SK-N-SH (cell line): ENCODE results near the gene RNF130. TPM values are rescaled to one million over a fixed set of nuclear protein-coding genes. Genes with fewer than 3 reads are reported as not detected.
A peak's percentile ranks its signal among the peaks of the same experiment; 100 is the strongest.

Experiments used
- CTCF ChIA-PET: fragments of 300-600, 350-600 bp; formaldehyde crosslinking; extraction: SDS; loops from one replicate; lab custom pipeline; 2021; lab: Yijun Ruan, JAX
- POLR2A ChIA-PET: fragments of 350-600 bp; sonication (Branson Sonifier 250); formaldehyde crosslinking; extraction: SDS; loops from one replicate; lab custom pipeline; 2020; ENCODE audit warnings: antibody characterized with exemption, inconsistent platforms; lab: Yijun Ruan, JAX
- DNase-seq: peaks from one replicate; pipeline ENCODE4 v3.0.0; 2012
- H2AFZ ChIP-seq: fragments of 200-600 bp; sonication (generic); 2 replicates; pipeline ENCODE4 v1.8.1; 2016; ENCODE audit warnings: antibody characterized with exemption, mild to moderate bottlenecking, low read depth
- H3F3A ChIP-seq: fragments of 200-600 bp; sonication (generic); replicated peaks from 2 replicates; pipeline ENCODE3; 2016; ENCODE audit warnings: antibody characterized with exemption, mild to moderate bottlenecking; ENCODE audit not compliant: insufficient read depth
- H3K27ac ChIP-seq, 2 experiments: fragments of 200-500 bp in 1 of 2; fragments of 200-600 bp in 1 of 2; sonication (Bioruptor generic) in 1 of 2; sonication (generic), shearing (Covaris generic) in 1 of 2; 2 replicates each; pipeline versions ENCODE4 v1.5.1 to v1.6.1; 2014 to 2016; ENCODE audit warnings: low read depth in 2 of 2, inconsistent platforms in 1 of 2, low read length in 1 of 2, mild to moderate bottlenecking in 1 of 2, mixed read lengths in 1 of 2
- H3K27me3 ChIP-seq: fragments of 200-600 bp; sonication (generic), shearing (Covaris generic); 2 replicates; pipeline ENCODE4 v1.6.1; 2016; ENCODE audit warnings: mixed run types; ENCODE audit not compliant: insufficient read depth
- H3K36me3 ChIP-seq, 2 experiments: fragments of 200-500 bp in 1 of 2; fragments of 200-600 bp in 1 of 2; sonication (Bioruptor generic) in 1 of 2; sonication (generic) in 1 of 2; replicated peaks in 1 of 2; 2 replicates each; pipeline versions ENCODE3 to v1.5.1; 2014 to 2016; ENCODE audit warnings: low read length in 1 of 2, mild to moderate bottlenecking in 1 of 2; ENCODE audit not compliant: insufficient read depth in 2 of 2, control insufficient read depth in 1 of 2
- H3K4me1 ChIP-seq, 2 experiments: fragments of 200-500 bp in 1 of 2; fragments of 200-600 bp in 1 of 2; sonication (Bioruptor generic) in 1 of 2; sonication (generic), shearing (Covaris generic) in 1 of 2; 2 replicates each; pipeline versions ENCODE4 v1.5.1 to v1.6.1; 2014 to 2016; ENCODE audit warnings: low read depth in 1 of 2, low read length in 1 of 2, mixed run types in 1 of 2; ENCODE audit not compliant: insufficient read depth in 2 of 2, control insufficient read depth in 1 of 2
- H3K4me2 ChIP-seq: fragments of 200-600 bp; sonication (generic), shearing (Covaris generic); 2 replicates; pipeline ENCODE4 v1.6.1; 2017; ENCODE audit warnings: mixed run types
- H3K4me3 ChIP-seq, 2 experiments: fragments of 200-500 bp in 1 of 2; fragments of 200-600 bp in 1 of 2; sonication (Bioruptor generic) in 1 of 2; sonication (generic), shearing (Covaris generic) in 1 of 2; 2 replicates each; pipeline versions ENCODE4 v1.5.1 to v1.8.1; 2014 to 2016; ENCODE audit warnings: low read depth in 2 of 2, inconsistent platforms in 1 of 2, low read length in 1 of 2, mild to moderate bottlenecking in 1 of 2, mixed read lengths in 1 of 2, moderate library complexity in 1 of 2
- H3K79me2 ChIP-seq: fragments of 200-600 bp; sonication (generic); 2 replicates; pipeline ENCODE4 v1.8.1; 2017; ENCODE audit warnings: mild to moderate bottlenecking; ENCODE audit not compliant: insufficient read depth
- H3K9ac ChIP-seq: fragments of 200-600 bp; sonication (generic); 2 replicates; pipeline ENCODE4 v1.6.1; 2017; ENCODE audit warnings: mixed run types
- H3K9me2 ChIP-seq: fragments of 200-600 bp; sonication (generic); 2 replicates; pipeline ENCODE4 v1.6.1; 2017; ENCODE audit warnings: mixed run types
- H3K9me3 ChIP-seq: fragments of 200-600 bp; sonication (generic); 2 replicates; pipeline ENCODE4 v1.6.1; 2017; ENCODE audit warnings: mixed run types, mild to moderate bottlenecking, moderate library complexity
- H4K20me1 ChIP-seq: fragments of 200-600 bp; sonication (generic); 2 replicates; pipeline ENCODE4 v1.6.1; 2017; ENCODE audit warnings: mild to moderate bottlenecking, mixed run types; ENCODE audit not compliant: insufficient read depth
- EZH2phosphoT487 ChIP-seq: fragments of 200-600 bp; sonication (generic); IDR thresholded peaks from 2 replicates; pipeline ENCODE4 v1.6.1; 2017; ENCODE audit warnings: low read depth, mixed run types, mild to moderate bottlenecking, antibody characterized with exemption, moderate library complexity, borderline replicate concordance
- FOXJ3 ChIP-seq: sonication (generic); formaldehyde crosslinking; IDR thresholded peaks from 2 replicates; pipeline ENCODE4 v1.5.1; 2020; ENCODE audit warnings: mild to moderate bottlenecking, missing genetic modification reagents
- FOXM1 ChIP-seq: IDR thresholded peaks from 2 replicates; pipeline ENCODE4 v1.4.0; 2012; ENCODE audit warnings: low read depth, mild to moderate bottlenecking
- IRF3 ChIP-seq: fragments of 150-350 bp; IDR thresholded peaks from 2 replicates; pipeline ENCODE4 v1.6.1; 2016; ENCODE audit warnings: mild to moderate bottlenecking, low read depth, low read length
- PBX3 ChIP-seq: IDR thresholded peaks from 2 replicates; pipeline ENCODE4; 2012
- REST ChIP-seq: IDR thresholded peaks from 2 replicates; pipeline ENCODE4 v1.6.1; 2012; ENCODE audit warnings: mild to moderate bottlenecking, low read depth, low read length, moderate library complexity
- RXRA ChIP-seq: IDR thresholded peaks from 2 replicates; pipeline ENCODE4 v1.4.0; 2012; ENCODE audit warnings: low read depth, mild to moderate bottlenecking, borderline replicate concordance
- WGBS: methylation state at CpG from one replicate; pipeline ENCODE4 v1.1.6; 2017; ENCODE audit warnings: low lambda C conversion rate; 5-methylcytosine and 5-hydroxymethylcytosine counted together
- polyA plus RNA-seq, 3 experiments: library from polyadenylated mRNA; depleted of rRNA; stranded (reverse); fragments of >200 nt; gene quantifications; 2 replicates each; pipeline ENCODE4 v1.2.3, GENCODE V29; 2012
- TF ChIP-seq, protein P1 (sequence below): IDR thresholded peaks from 2 replicates; pipeline ENCODE4 v1.4.0; 2012; ENCODE audit warnings: low read depth, borderline replicate concordance

The RNF130 gene
- polyA plus RNA-seq, 1 of the 3 experiments (the other 2 are of a cell fraction), result 41.4 TPM

DNA sequence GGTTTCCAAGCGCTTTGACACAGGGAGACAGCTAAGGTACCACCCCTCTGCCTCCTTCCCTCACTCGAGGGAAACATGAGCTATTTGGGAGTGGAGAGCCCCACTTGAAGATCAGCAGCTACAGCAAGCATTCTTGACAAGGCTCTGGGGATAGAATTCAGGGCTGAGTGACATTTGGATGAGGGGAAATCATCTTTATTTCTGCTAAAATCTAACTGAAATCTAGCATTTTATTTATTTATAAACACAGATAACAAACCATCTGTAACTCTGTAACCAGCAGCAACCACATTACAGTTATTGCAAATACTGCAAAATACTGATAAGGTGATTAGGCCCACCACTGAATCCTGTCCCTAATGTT, 22.4 kb downstream of the RNF130 start:
- Histone ChIP-seq H3K79me2 (peaks cover 48% of the 10 kb centered on the region), H3F3A (no peaks in the 10 kb centered on the region), H2AFZ (no peak overlapping the region), H3K27ac (no peak overlapping the region; a peak in 1 of 4 replicates), H4K20me1 (peaks cover 7% of the 10 kb centered on the region; the same call in 1 of the 2 replicates), H3K27me3 (no peaks in the 10 kb centered on the region), H3K4me1 (peaks cover 0 to 15% of the 10 kb centered on the region in 2 experiments; a peak in 2 of 4 replicates), H3K9ac (no peak overlapping the region), H3K9me2 (no peaks in the 10 kb centered on the region), H3K36me3 (no peaks in the 10 kb centered on the region), H3K9me3 (no peaks in the 10 kb centered on the region; the same call in 1 of the 2 replicates), H3K4me3 (no peak overlapping the region), H3K4me2 (no peak overlapping the region)
- WGBS, result 56% methylated on average over 2 of the region's 2 CpGs
- ChIA-PET CTCF (interaction anchor here (0.7 to 1.6 kb wide), 3 partner anchors 21 to 38 kb away, joined by 3 read pairs; no protein-coding TSS in a partner anchor), POLR2A (no interaction called here)
- TF ChIP-seq EZH2phosphoT487, result no peak
- DNase-seq, result peak; percentile 33

DNA sequence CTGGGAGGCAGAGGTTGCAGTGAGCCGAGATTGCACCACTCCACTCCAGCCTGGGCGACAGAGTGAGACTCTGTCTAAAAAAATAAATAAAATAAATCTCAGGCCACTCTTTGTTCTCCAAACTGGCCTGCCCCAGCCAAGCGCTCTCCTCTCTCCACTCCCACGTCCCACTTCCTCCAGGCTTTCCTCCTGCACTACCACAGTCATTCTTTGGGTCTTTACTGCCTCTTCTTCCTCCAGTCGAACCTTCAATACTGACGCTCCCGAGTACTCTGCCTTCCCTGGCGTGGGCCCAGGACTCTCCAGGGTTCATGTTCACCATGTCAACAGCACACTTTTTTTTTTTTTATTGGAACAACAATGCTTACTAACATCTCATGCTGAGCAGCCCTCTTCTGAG, 23.9 kb downstream of the RNF130 start:
- 96% methylated on average over 8 of the region's 8 CpGs for WGBS
- CTCF ChIA-PET, result interaction anchor here (1.0 kb wide), 2 partner anchors 12 to 21 kb away, joined by 3 to 4 read pairs; no protein-coding TSS in a partner anchor
- H3K4me1 ChIP-seq, result peaks cover 0 to 15% of the 10 kb centered on the region in 2 experiments; a peak in 2 of 4 replicates

More for the DNA sequence above, 23.9 kb downstream of the RNF130 start:
- Histone ChIP-seq H3K27ac (no peak overlapping the region), H3F3A (no peaks in the 10 kb centered on the region), H3K27me3 (no peaks in the 10 kb centered on the region), H3K9me2 (no peaks in the 10 kb centered on the region), H3K4me2 (no peak overlapping the region), H3K9ac (no peak overlapping the region), H3K36me3 (no peaks in the 10 kb centered on the region), H3K9me3 (no peaks in the 10 kb centered on the region; the same call in 1 of the 2 replicates), H3K79me2 (peaks cover 53% of the 10 kb centered on the region), H3K4me3 (no peak overlapping the region), H2AFZ (no peak overlapping the region)
- no peak for DNase-seq
- TF ChIP-seq FOXM1 (no peak), FOXJ3 (no peak), PBX3 (no peak), IRF3 (no peak), RXRA (no peak), REST (no peak)
- TF ChIP-seq, protein P1, sequence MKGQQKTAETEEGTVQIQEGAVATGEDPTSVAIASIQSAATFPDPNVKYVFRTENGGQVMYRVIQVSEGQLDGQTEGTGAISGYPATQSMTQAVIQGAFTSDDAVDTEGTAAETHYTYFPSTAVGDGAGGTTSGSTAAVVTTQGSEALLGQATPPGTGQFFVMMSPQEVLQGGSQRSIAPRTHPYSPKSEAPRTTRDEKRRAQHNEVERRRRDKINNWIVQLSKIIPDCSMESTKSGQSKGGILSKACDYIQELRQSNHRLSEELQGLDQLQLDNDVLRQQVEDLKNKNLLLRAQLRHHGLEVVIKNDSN, result no peak
- TF ChIP-seq, all 33 proteins: peak for 0
- H4K20me1 ChIP-seq, result 0 out of 2 replicates have a peak, but pooled peaks cover 5% of the 10 kb centered on the region
- POLR2A ChIA-PET, result no interaction called here
